HCT116 (cell line): ENCODE data around the gene RBM20. TPM values are rescaled to one million over a fixed set of nuclear protein-coding genes. Genes with fewer than 3 reads are reported as not detected.

Experiments used
- ATAC-seq: fragments of 200-7000 bp; cut with Tn5 transposase; 2 replicates; pipeline ENCODE4 v1.9.1; 2020; ENCODE audit warnings: mild to moderate bottlenecking, moderate library complexity
- BruUV-seq: library from RNA; stranded (reverse); fragments of 400-500 nt; replicated peaks from 2 replicates; lab custom pipeline; 2021; lab: Mats Ljungman, UMichigan
- CTCF ChIA-PET: fragments of 300-600 bp; sonication (Branson Sonifier 250); formaldehyde crosslinking; loops from one replicate; lab custom pipeline; 2021; ENCODE audit warnings: antibody characterized with exemption; lab: Charles Lee
- POLR2A ChIA-PET: fragments of 300-600, 350-600 bp; sonication (Branson Sonifier 250); formaldehyde crosslinking; loops from one replicate; lab custom pipeline; 2021; ENCODE audit warnings: antibody characterized with exemption; lab: Charles Lee
- RAD21 ChIA-PET, 2 experiments: fragments of 300-600 bp; sonication (Branson Sonifier 250); formaldehyde crosslinking; loops; one replicate each; lab custom pipeline; 2023; ENCODE audit warnings: low total read pairs in 2 of 2; ENCODE audit not compliant: uncharacterized antibody in 2 of 2, unreplicated experiment in 2 of 2, low non-redundant PET in 1 of 2; lab: Charles Lee
- DNase-seq: peaks from one replicate; pipeline ENCODE4 v3.0.0-alpha.2; 2010; ENCODE audit warnings: low read depth, low spot score
- H2AFZ ChIP-seq: fragments of 200-600 bp; shearing (Covaris generic), sonication (generic); 2 replicates; pipeline ENCODE4 v1.6.1; 2017; ENCODE audit warnings: low read depth, mixed run types, mixed read lengths, antibody characterized with exemption, low read length; ENCODE audit not compliant: poor library complexity, severe bottlenecking
- H3K27ac ChIP-seq: 2 replicates; pipeline ENCODE4 v1.5.1; 2012; ENCODE audit warnings: low read depth, low read length
- H3K27me3 ChIP-seq: fragments of 200-600 bp; sonication (generic); 2 replicates; pipeline ENCODE4 v1.6.1; 2016; ENCODE audit warnings: mixed run types, low read length, mixed read lengths; ENCODE audit not compliant: insufficient read depth
- H3K36me3 ChIP-seq, 2 experiments: fragments of 200-500 bp in 1 of 2; fragments of 200-600 bp in 1 of 2; sonication (Bioruptor generic) in 1 of 2; sonication (generic) in 1 of 2; 2 replicates each; pipeline versions ENCODE4 v1.5.1 to v1.6.1; 2014 to 2016; ENCODE audit warnings: low read length in 2 of 2, inconsistent platforms in 1 of 2, mixed read lengths in 1 of 2, mixed run types in 1 of 2; ENCODE audit not compliant: insufficient read depth in 2 of 2, control insufficient read depth in 1 of 2
- H3K4me1 ChIP-seq, 2 experiments: fragments of 200-600 bp in 1 of 2; sonication (generic) in 1 of 2; 2 replicates each; pipeline versions ENCODE4 v1.5.1 to v1.6.1; 2012 to 2017; ENCODE audit warnings: low read length in 2 of 2, inconsistent platforms in 1 of 2, mild to moderate bottlenecking in 1 of 2, mixed read lengths in 1 of 2, mixed run types in 1 of 2, moderate library complexity in 1 of 2; ENCODE audit not compliant: insufficient read depth in 2 of 2, control insufficient read depth in 1 of 2
- H3K4me2 ChIP-seq: fragments of 200-600 bp; sonication (generic); 2 replicates; pipeline ENCODE4 v1.6.1; 2017; ENCODE audit warnings: mixed run types, low read length, mixed read lengths
- H3K4me3 ChIP-seq, 2 experiments: fragments of 200-600 bp in 1 of 2; sonication (generic) in 1 of 2; replicated peaks in 1 of 2; 2 replicates each; pipeline ENCODE4 v1.5.1; 2011 to 2016; ENCODE audit warnings: low read length in 2 of 2, control low read depth in 1 of 2, low read depth in 1 of 2, mild to moderate bottlenecking in 1 of 2, mixed read lengths in 1 of 2, mixed run types in 1 of 2
- H3K79me2 ChIP-seq: fragments of 200-600 bp; sonication (generic); 2 replicates; pipeline ENCODE4 v1.6.1; 2017; ENCODE audit warnings: mild to moderate bottlenecking, mixed run types, low read length, moderate library complexity, mixed read lengths; ENCODE audit not compliant: insufficient read depth
- H3K9ac ChIP-seq: fragments of 200-600 bp; sonication (generic); 2 replicates; pipeline ENCODE4 v1.6.1; 2016; ENCODE audit warnings: low read length, mixed read lengths
- H3K9me2 ChIP-seq: fragments of 200-600 bp; sonication (generic), shearing (Covaris generic); 2 replicates; pipeline ENCODE4 v1.6.1; 2017; ENCODE audit warnings: mixed run types, mild to moderate bottlenecking, moderate library complexity; ENCODE audit not compliant: insufficient read depth
- H3K9me3 ChIP-seq, 2 experiments: fragments of 200-500 bp in 1 of 2; fragments of 200-600 bp in 1 of 2; sonication (Bioruptor generic) in 1 of 2; sonication (generic) in 1 of 2; 2 replicates each; pipeline ENCODE4 v1.6.1; 2014 to 2017; ENCODE audit warnings: low read length in 2 of 2, mixed read lengths in 2 of 2, inconsistent platforms in 1 of 2, low read depth in 1 of 2, mild to moderate bottlenecking in 1 of 2, mixed run types in 1 of 2, moderate library complexity in 1 of 2; ENCODE audit not compliant: control insufficient read depth in 1 of 2, insufficient read depth in 1 of 2
- H4K20me1 ChIP-seq: fragments of 200-600 bp; sonication (generic), shearing (Covaris generic); 2 replicates; pipeline ENCODE4 v1.6.1; 2017; ENCODE audit warnings: mixed run types, mild to moderate bottlenecking, moderate library complexity; ENCODE audit not compliant: insufficient read depth
- CEBPB ChIP-seq: IDR thresholded peaks from 2 replicates; pipeline ENCODE4 v1.6.1; 2012; ENCODE audit warnings: low read depth
- EZH2phosphoT487 ChIP-seq: fragments of 200-600 bp; IDR thresholded peaks from 2 replicates; pipeline ENCODE4 v1.6.1; 2018; ENCODE audit warnings: antibody characterized with exemption, borderline replicate concordance
- FOSL1 ChIP-seq: IDR thresholded peaks from 2 replicates; pipeline ENCODE4 v1.6.1; 2012; ENCODE audit warnings: low read depth
- POLR2AphosphoS5 ChIP-seq: IDR thresholded peaks from 2 replicates; pipeline ENCODE4 v1.6.1; 2011; ENCODE audit warnings: mild to moderate bottlenecking, low read depth, low read length, moderate library complexity
- SRF ChIP-seq: IDR thresholded peaks from 2 replicates; pipeline ENCODE4 v1.6.1; 2012; ENCODE audit warnings: low read depth
- TCF7L2 ChIP-seq: IDR thresholded peaks from 2 replicates; pipeline ENCODE4 v1.7.0; 2011; ENCODE audit warnings: borderline replicate concordance, inconsistent platforms; ENCODE audit not compliant: insufficient read depth, insufficient read length; ENCODE audit errors: extremely low read depth
- ZFX ChIP-seq: fragments of 450-650 bp; IDR thresholded peaks from 2 replicates; pipeline ENCODE4 v1.6.1; 2017
- intact Hi-C: fragments of 100-400 bp; cut with micrococcal nuclease; formaldehyde crosslinking; loops from 2 replicates; pipeline ENCODE4 v1.10.0; 2022
- total RNA-seq: library from RNA; stranded (reverse); gene quantifications from one replicate; pipeline ENCODE4 v1.2.1, GENCODE V29; 2021; ENCODE audit not compliant: unreplicated experiment
- TF ChIP-seq, protein P1 (sequence below): IDR thresholded peaks from 2 replicates; pipeline ENCODE4 v1.6.1; 2012; ENCODE audit warnings: low read depth
- TF ChIP-seq, protein P2 (sequence below): IDR thresholded peaks from 2 replicates; pipeline ENCODE4 v1.6.1; 2012
- TF ChIP-seq, protein P3 (sequence below), 3 experiments: fragments of 200-600 bp in 1 of 3; sonication (generic) in 1 of 3; IDR thresholded peaks in 2 of 3; conservative IDR thresholded peaks in 1 of 3; 2 replicates each; pipeline ENCODE4 v1.5.1; 2012 to 2017; ENCODE audit warnings: low read depth in 2 of 3, low read length in 2 of 3, antibody characterized with exemption in 1 of 3, borderline replicate concordance in 1 of 3, control low read depth in 1 of 3, mild to moderate bottlenecking in 1 of 3, mixed read lengths in 1 of 3, mixed run types in 1 of 3, moderate library complexity in 1 of 3; ENCODE audit not compliant: insufficient read depth in 1 of 3

The RBM20 gene
- total RNA-seq, 1 experiment from 2014 or later, result 2.0 TPM

DNA sequence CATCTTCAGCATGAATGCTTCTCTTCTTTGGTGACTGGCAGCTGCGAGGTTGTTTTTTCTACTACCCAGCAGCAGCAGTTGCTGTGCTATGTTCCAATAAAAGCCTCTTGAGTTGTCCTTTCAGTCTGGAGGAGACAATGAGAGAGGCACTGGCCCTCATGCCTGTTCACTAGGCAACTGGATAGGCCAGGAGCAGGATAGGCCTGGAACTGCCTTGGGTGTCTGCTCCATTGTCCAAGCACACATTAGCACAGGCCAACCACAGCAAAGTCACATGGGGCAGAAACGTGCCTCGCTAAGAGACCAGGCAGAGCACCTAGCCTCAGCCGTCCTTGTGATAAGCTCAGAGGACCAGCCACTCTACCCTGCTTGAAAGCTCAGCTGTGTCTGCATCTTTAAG lies 150.7 kb downstream of the RBM20 start:
- intact Hi-C loops, result no loop called here
- RAD21 ChIA-PET, result no interaction called here
- no peak overlapping the region for H2AFZ ChIP-seq

More for the DNA sequence above, 150.7 kb downstream of the RBM20 start:
- Histone ChIP-seq H3K79me2 (no peaks in the 10 kb centered on the region), H3K4me2 (no peak overlapping the region), H3K36me3 (no peaks in the 10 kb centered on the region), H3K27ac (no peak overlapping the region), H3K27me3 (no peaks in the 10 kb centered on the region), H3K4me1 (no peaks in the 10 kb centered on the region), H3K4me3 (no peak overlapping the region), H3K9ac (no peak overlapping the region), H4K20me1 (no peaks in the 10 kb centered on the region), H3K9me3 (no peaks in the 10 kb centered on the region), H3K9me2 (no peaks in the 10 kb centered on the region)
- DNase-seq (no peak), ATAC-seq (no peak)
- no TSS peak for BruUV-seq
- POLR2A ChIA-PET, result no interaction called here
- CTCF ChIA-PET, result no interaction called here
- TF ChIP-seq CEBPB (no peak), SRF (no peak), TCF7L2 (no peak), EZH2phosphoT487 (no peak), FOSL1 (no peak), POLR2AphosphoS5 (no peak), ZFX (no peak)
- TF ChIP-seq, protein P1, sequence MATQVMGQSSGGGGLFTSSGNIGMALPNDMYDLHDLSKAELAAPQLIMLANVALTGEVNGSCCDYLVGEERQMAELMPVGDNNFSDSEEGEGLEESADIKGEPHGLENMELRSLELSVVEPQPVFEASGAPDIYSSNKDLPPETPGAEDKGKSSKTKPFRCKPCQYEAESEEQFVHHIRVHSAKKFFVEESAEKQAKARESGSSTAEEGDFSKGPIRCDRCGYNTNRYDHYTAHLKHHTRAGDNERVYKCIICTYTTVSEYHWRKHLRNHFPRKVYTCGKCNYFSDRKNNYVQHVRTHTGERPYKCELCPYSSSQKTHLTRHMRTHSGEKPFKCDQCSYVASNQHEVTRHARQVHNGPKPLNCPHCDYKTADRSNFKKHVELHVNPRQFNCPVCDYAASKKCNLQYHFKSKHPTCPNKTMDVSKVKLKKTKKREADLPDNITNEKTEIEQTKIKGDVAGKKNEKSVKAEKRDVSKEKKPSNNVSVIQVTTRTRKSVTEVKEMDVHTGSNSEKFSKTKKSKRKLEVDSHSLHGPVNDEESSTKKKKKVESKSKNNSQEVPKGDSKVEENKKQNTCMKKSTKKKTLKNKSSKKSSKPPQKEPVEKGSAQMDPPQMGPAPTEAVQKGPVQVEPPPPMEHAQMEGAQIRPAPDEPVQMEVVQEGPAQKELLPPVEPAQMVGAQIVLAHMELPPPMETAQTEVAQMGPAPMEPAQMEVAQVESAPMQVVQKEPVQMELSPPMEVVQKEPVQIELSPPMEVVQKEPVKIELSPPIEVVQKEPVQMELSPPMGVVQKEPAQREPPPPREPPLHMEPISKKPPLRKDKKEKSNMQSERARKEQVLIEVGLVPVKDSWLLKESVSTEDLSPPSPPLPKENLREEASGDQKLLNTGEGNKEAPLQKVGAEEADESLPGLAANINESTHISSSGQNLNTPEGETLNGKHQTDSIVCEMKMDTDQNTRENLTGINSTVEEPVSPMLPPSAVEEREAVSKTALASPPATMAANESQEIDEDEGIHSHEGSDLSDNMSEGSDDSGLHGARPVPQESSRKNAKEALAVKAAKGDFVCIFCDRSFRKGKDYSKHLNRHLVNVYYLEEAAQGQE, result no peak
- TF ChIP-seq, protein P2, sequence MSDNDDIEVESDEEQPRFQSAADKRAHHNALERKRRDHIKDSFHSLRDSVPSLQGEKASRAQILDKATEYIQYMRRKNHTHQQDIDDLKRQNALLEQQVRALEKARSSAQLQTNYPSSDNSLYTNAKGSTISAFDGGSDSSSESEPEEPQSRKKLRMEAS, result no peak
- TF ChIP-seq, protein P3, sequence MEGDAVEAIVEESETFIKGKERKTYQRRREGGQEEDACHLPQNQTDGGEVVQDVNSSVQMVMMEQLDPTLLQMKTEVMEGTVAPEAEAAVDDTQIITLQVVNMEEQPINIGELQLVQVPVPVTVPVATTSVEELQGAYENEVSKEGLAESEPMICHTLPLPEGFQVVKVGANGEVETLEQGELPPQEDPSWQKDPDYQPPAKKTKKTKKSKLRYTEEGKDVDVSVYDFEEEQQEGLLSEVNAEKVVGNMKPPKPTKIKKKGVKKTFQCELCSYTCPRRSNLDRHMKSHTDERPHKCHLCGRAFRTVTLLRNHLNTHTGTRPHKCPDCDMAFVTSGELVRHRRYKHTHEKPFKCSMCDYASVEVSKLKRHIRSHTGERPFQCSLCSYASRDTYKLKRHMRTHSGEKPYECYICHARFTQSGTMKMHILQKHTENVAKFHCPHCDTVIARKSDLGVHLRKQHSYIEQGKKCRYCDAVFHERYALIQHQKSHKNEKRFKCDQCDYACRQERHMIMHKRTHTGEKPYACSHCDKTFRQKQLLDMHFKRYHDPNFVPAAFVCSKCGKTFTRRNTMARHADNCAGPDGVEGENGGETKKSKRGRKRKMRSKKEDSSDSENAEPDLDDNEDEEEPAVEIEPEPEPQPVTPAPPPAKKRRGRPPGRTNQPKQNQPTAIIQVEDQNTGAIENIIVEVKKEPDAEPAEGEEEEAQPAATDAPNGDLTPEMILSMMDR (IDR thresholded peaks at IDR 0.05 in 2 of 3, conservative IDR thresholded peaks at IDR 0.05 in 1 of 3; ENCODE audit: borderline replicate concordance in 1 of 3, insufficient read depth in 1 of 3, low read depth in 2 of 3, low read length in 2 of 3), result no peak
